GM15510 (cell line): Measurements from ENCODE around the gene ZNF613.

Source experiments
- POLR2A ChIP-seq: IDR thresholded peaks from 3 replicates; pipeline ENCODE4 v1.6.1; 2011; ENCODE audit warnings: borderline replicate concordance; ENCODE audit not compliant: insufficient read length; ENCODE audit errors: extremely low read depth

Gene ZNF613

DNA sequence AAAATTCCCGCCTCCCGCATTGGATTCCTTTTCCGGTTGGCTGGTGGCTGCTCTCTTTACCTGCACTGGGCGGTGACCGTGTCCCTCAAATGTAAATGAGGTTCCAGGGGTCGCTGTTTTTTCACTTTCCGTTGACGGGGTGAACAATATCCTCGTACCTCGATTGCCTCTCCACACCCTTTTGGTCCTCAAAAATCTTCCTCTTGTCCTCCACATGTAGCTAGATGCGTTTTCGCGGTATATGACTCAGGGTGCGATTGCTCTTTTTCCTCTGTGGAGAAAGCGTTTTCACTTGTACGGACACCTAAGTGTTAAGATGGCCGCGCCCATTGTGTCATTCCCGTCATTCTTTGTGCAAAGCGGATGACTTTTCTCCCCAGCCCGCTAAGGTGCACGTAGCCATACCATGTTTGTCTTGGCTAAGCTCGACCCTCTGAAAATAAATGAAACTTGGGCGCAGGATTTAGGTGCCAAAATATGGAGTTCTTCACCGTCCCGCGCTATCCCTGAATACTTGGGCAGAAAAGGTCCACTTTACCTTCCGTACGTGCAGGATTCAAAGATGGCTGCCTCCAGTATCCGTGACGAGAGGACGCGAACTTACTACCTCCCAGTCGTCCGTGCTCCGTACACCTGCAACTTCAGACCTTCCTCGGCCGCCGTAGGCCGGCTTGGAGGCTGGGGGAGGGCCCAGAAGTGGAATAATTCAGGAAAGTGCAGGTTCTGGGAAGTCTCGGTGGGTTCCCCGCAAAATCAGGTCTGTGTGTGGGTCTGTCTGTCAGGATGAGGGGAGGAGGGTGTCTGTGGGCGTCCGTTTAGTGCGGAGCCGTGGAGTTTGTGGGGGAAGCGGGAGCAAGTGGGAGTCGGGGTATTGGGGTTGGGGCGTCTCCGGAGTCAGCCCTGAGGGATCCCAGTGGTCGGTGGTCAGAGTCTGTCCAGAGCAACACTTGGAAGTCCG, at the start of gene ZNF613:
TSS of gene ZNF613 (plus strand) at position 689 of the 958 bp plus-strand sequence. CDS start 8,749 bp downstream, outside the sequence.
- peak; percentile 35 for TF ChIP-seq POLR2A

DNA sequence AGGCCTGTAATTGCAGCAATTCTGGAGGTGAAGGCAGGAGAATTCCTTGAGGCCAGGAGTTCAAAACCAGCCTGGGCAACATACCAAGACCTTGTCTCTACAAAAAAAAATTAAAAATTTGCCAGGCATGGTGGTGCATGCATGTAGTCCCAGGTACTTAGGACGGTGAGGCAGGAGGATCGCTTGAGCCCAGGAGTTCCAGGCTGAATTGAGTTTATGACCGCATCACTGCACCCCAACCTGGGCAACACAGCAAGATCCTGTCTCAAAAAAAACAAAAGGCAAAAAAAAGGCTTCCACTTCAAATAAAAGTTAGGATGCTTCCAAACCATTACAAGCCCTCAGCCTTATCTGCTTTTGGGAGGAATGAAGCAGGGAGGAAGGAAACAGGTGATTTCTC, 44.8 kb upstream of the ZNF613 start:
- TF ChIP-seq POLR2A = no peak

DNA sequence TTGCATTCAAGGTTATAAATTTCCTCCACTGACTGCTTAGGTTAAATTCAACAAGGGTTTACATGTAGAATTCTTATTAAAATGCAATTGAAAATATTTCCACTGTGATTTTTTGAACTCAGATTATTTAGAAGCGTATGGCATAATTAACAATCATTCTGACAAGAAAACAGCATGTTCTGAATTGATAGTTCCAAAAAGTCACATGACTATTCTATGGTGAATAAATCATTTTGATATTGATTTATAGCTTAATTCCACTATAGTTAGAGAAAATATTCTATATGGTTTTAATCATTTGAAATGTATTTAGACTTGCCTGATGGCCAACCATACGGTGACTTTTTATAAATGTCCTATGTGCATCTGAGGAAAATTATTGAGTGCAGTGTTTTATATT, 42.6 kb upstream of the ZNF613 start:
- TF ChIP-seq POLR2A = no peak

DNA sequence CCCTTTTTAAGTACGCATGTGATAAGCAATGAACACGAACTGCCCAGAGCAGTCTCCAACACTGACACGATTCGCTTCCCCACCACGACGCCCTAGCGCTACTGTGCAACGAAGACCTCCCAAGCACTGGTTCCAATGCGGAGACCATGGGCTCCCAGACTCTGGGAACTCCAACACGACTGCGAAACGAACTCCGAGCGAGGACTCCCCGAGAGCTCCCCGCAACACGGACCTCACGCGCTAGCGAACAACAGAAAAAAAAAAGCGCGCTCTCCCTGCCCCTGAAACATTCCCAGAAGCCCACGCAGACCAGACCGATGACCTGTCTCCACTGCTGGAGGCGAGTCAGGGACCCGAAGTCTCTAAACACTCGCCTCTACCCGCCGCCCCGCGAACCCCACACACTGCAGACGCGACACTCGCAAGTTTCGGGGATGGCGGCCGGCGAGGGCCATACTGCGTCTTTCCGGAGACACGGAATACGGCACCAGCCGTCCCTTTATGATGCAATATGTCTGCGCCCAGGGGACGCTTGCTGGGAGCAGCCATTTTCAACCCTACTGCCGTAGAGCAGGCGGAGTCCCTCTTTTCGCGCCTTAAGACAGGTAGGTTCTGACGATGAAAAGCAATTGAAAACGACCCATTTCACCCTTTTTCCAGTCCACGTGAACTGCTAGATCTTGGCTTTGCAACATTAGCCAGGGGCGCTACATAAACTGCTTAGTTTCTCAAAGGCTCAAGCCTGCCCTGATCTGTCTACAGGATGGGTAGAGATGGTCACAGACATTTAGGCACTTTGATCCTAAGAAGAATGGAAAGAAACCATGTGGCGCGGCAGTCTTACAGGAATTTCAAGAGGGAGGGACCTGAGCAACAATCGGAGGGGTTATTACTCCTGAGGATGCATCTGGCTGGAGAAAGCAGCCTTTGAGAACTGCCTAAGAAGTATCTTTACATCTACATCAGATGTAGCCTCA, 39.5 kb upstream of the ZNF613 start, which contains the start of gene ZNF577:
TSS of gene ZNF577 (minus strand) at position 430 of the 977 bp plus-strand sequence. CDS start 7,569 bp downstream, outside the sequence.
- no peak for TF ChIP-seq POLR2A

DNA sequence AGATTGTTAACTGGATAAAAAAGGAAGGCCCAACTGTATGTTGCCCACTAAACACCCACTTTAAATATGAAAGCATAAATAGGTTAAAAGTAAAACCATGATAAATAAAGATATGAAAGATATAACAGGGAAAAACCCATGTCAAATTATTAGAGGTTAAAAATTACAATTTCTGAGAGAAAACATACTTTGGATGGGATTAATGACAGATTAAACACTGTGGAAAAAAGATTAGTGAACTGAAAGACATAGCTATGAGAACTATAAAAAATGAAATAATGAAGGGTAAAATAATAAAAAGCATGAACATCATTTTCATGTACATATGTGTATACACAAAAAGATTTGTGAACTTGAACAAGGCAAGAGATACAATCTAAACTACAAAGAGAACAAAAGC, 37.3 kb upstream of the ZNF613 start:
- no peak for TF ChIP-seq POLR2A

DNA sequence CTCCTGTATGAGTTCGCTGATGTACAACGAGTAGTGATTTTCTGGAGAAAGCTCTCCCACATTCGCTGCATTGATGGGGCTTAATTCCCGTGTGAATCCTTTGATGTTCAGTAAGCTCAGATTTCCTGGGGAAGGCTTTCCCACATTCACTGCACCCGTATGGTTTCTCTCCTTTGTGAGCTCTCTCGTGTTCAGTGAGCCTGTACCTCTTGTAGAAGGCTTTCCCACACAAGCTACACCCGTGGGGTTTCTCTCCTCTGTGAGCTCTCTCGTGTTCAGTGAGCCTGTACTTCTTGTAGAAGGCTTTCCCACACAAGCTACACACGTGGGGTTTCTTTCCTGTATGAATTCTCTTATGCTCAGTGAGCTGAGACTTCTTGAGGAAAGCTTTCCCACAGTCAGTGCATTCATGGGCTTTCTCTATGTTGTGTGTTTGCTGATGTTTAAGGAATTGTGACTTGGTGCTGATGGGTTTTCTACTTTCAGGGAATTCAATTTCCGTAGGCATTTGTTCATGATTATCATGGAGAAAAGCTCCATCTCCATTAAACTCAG, 36.0 kb upstream of the ZNF613 start:
- no peak for TF ChIP-seq POLR2A

DNA sequence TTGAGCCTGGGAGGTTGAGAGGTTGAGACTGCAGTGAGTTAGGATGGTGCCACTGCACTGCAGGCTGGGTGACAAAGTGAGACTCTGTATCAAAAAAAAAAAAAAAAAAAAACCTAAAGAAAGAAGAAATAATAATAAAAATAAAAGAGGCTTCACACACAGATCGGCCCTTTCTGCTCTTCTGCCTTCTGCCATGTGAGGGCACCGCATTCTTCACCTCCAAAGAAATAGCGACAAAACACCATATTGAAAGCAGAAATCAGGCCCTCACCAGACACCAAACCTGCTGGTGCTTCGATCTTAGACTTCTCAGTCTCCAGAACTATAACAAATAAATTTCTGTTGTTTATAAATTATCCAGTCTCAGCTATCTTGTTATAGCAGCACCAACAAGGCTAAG, 25.4 kb upstream of the ZNF613 start:
- no peak for TF ChIP-seq POLR2A

DNA sequence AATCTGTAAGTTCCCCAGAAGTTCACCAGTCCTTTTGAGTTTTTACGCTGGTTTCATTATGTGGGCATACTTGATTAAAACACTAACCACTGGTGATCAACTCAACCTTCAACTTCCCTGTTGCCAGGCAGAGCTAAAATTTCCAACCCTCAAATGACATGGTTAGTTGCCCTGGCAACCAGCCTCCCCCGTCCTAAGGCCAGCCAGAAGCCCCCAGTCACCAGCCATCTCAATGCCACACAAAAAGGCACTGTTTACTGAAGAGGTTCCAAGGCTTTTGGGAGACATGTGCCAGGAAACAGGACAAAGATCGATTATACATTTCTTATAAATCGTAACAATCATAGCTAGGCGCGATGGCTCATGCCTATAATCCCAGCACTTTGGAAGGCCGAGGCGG, 24.1 kb upstream of the ZNF613 start:
- TF ChIP-seq POLR2A = no peak

DNA sequence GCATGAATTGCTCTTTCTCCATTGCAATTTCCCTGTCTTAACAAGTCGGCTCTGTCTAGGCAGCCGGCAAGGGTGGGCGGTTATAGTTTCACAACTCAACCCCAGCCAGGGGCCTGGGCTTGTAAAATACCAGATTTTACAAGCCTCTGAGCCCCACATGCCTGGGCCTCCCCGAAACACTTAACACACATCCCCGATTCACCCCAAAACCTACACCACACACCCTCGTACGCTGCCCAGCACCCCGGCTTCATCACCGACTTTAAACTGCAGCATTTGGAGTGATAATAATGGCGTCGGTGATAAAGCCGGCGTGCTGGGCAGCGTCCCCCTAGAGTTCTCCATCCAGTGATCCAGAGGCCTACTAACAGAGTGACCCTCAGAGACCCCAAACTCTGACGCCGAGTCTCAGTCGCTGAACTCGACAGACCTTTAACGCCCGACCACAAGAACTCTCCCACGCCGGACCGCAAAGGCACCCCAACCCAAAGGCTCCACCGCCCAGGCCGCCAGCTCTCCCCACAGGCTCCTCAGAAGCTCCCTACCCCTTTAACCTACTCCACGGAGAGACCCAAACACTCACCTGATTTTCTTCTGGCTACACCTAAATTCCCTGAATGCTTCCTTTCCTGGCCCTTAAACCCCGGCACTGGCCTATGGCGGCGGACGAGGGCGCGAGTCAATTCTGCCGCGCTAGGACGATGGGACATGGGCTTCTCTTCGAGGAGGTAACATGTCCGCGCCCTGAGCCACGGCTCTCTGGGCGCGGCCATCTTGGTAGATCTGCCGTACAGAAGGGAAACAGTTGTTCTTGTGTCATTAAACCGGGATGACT, 22.7 kb upstream of the ZNF613 start, which contains the start of gene ZNF649:
TSS of gene ZNF649 (minus strand) at position 687 of the 835 bp plus-strand sequence. CDS start 4,910 bp downstream, outside the sequence.
- peak; percentile 42 for TF ChIP-seq POLR2A

DNA sequence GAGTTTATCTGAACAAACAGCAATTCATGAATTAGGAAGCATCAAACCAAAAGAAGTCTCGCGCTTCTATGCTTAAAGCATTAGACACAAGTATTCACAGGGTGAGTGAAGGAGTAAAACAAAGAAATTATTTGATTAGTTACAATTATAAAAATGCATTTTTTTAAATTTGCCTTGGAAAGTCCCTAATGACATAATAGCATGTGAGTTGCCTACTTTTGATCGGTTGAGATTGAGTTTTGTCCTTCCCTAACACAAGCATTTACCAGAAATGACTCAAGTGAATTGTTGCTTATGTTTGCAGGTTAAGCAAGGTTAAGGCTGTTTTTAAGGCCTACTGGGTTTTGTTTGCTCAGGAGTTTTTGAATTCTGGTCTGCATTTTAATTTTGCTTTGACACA, 22.1 kb upstream of the ZNF613 start:
- TF ChIP-seq POLR2A = no peak

DNA sequence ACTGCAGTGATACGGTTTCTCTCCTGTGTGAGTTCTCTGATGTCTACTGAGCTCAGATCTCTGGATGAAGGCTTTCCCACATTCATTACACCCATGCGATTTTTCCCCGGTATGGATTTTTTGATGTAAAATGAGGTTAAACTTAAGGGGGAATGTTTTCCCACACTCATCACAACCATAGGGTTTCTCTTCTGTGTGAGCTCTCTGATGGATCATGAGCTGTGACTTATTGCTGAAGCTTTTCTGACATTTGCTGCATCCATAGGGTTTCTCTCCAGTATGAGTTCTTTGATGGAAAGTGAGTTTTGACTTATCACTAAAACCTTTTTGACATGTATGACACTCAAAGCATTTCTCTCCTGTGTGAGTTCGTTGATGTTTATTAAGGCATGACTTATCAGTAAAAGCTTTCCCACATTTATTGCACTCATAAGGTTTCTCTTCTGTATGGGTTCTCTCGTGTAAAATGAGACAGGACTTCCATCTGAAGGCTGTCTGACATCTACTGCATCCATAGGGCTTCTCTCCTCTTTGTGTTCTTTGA, 11.9 kb upstream of the ZNF613 start:
- no peak for TF ChIP-seq POLR2A

DNA sequence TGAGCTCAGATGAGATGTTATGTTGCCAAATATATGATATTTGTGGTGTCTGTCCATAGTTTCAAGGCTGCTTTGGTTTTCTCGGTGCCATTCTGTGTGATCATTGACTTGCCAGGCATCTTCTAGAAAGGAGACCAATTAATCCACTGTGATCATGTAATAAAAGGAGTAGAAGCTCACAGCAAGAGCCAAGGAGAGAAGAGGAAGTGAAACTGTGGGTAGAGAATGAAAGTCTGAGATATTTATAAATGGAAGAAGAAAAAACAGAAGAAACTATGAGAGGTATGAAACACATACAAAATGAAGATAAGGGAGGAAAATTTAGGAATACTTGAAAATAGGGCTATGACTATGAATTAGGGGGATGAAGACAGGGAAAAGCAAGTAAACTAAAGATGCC, 11.1 kb upstream of the ZNF613 start:
- no peak for TF ChIP-seq POLR2A

DNA sequence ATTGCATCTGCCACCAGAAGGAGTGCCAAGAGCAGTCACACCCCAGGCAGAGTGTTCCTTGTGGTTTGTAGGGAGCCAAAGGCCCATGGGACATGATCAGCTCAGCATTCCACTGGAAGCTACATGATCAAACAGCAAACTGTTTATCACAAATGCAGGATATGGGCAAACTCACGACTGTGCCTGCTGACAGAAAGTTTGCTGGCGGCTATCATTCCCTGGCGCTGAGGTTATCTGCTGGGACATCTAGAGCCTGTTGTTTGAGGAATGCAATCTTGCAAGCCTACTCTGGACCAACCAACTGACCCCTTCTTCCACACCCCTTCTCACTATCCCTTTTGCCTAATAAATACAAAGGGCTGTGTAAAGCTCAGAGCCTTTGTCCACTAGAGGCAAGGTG, 7.7 kb upstream of the ZNF613 start:
- TF ChIP-seq POLR2A = no peak
